ENCODE measurements around the gene AKR7A3. TPM values are rescaled to one million over a fixed set of nuclear protein-coding genes. Genes with fewer than 3 reads are reported as not detected.
"Not testable (repeated sequence)": the region's sequence is repeated elsewhere in the genome, so short reads cannot be mapped to it uniquely, and the experiment has no call there.

AKR7A3 gene
- total RNA-seq, result 1 to 10 TPM in 2 of 4 donors, not detected in 2; 1.2 to 4.3 TPM

- intact Hi-C loops (cut with DNase I; ENCODE audit: low total_unique reads); H3K9me3 ChIP-seq; H3K27ac ChIP-seq; H3K27me3 ChIP-seq; H3K36me3 ChIP-seq; H3K4me1 ChIP-seq: not testable (repeated sequence)
- DNase-seq, result peak in 1 of 2 donors; percentile 30
- H3K4me3 ChIP-seq, result peak within 1 kb of the TSS in 1 of 2 donors; percentile 32
Measured at GRCh38 chr1:19288324-19289241, at the start of gene AKR7A3. Gene AKR7A3 (minus strand): TSS chr1:19288770. CDS start chr1:19288709, 61 bp downstream.

GRCh38 chr1:19338323-19338762 lies 49.8 kb upstream of the AKR7A3 start:
- no peak for DNase-seq
- no peaks in the 10 kb centered on the region for H3K27me3 ChIP-seq
- TF ChIP-seq CTCF (IDR thresholded peaks at IDR 0.05), result peak in 1 of 4 experiments; percentile 9
- TF ChIP-seq POLR2A (IDR thresholded peaks at IDR 0.05), result no peak
- H3K4me3 ChIP-seq, result no peak overlapping the region
- H3K9me3 ChIP-seq, result no peaks in the 10 kb centered on the region
- H3K27ac ChIP-seq, result no peak overlapping the region
- H3K4me1 ChIP-seq, result peaks cover 0 to 5% of the 10 kb centered on the region in 2 donors
- intact Hi-C loops (cut with DNase I; ENCODE audit: low total_unique reads), result no loop called here
- no peaks in the 10 kb centered on the region for H3K36me3 ChIP-seq

GRCh38 chr1:19337289-19337688 lies 48.7 kb upstream of the AKR7A3 start:
- TF ChIP-seq CTCF (IDR thresholded peaks at IDR 0.05) (no peak), POLR2A (IDR thresholded peaks at IDR 0.05) (no peak)
- intact Hi-C loops (cut with DNase I; ENCODE audit: low total_unique reads), result no loop called here
- DNase-seq, result no peak
- H3K9me3 ChIP-seq, result no peaks in the 10 kb centered on the region
- no peaks in the 10 kb centered on the region for H3K27me3 ChIP-seq
- no peak overlapping the region for H3K27ac ChIP-seq
- no peak overlapping the region for H3K4me3 ChIP-seq
- H3K4me1 ChIP-seq, result peaks cover 0 to 3% of the 10 kb centered on the region in 2 donors
- no peaks in the 10 kb centered on the region for H3K36me3 ChIP-seq

- no peak overlapping the region for H3K27ac ChIP-seq
- TF ChIP-seq CTCF (IDR thresholded peaks at IDR 0.05), result no peak
- intact Hi-C loops (cut with DNase I; ENCODE audit: low total_unique reads), result no loop called here
- no peaks in the 10 kb centered on the region for H3K27me3 ChIP-seq
- no peak for DNase-seq
- no peaks in the 10 kb centered on the region for H3K4me1 ChIP-seq
- H3K4me3 ChIP-seq, result no peak overlapping the region
- H3K36me3 ChIP-seq, result no peaks in the 10 kb centered on the region
- H3K9me3 ChIP-seq, result no peaks in the 10 kb centered on the region
Measured at GRCh38 chr1:19336543-19336942, 48.0 kb upstream of the AKR7A3 start.

- H3K27me3 ChIP-seq, result no peaks in the 10 kb centered on the region
- no peaks in the 10 kb centered on the region for H3K4me1 ChIP-seq
- no peak overlapping the region for H3K27ac ChIP-seq
- no peaks in the 10 kb centered on the region for H3K9me3 ChIP-seq
- H3K4me3 ChIP-seq, result no peak overlapping the region
- intact Hi-C loops (cut with DNase I; ENCODE audit: low total_unique reads), result no loop called here
- no peaks in the 10 kb centered on the region for H3K36me3 ChIP-seq
- no peak for TF ChIP-seq POLR2A (IDR thresholded peaks at IDR 0.05)
- TF ChIP-seq CTCF (IDR thresholded peaks at IDR 0.05), result no peak
- no peak for DNase-seq
Measured at GRCh38 chr1:19333587-19334354, 45.2 kb upstream of the AKR7A3 start.

Measured in uterus (tissue), 4 donors.